CD14-positive monocyte (primary cell): ENCODE data around the gene GULP1. TPM values are rescaled to one million over a fixed set of nuclear protein-coding genes. Genes with fewer than 3 reads are reported as not detected.

ENCODE experiments used
- DNase-seq, 3 donors: peaks; one replicate each; pipeline ENCODE4 v3.0.0-alpha.2; 2011 to 2022
- H2AFZ ChIP-seq: 2 replicates; pipeline ENCODE4 v1.6.0; 2012; ENCODE audit warnings: mild to moderate bottlenecking, low read depth, low read length, inconsistent platforms; ENCODE audit not compliant: insufficient read depth, poor library complexity, severe bottlenecking
- H3K27ac ChIP-seq, 2 donors: 1 replicate in 1 of 2; 2 replicates in 1 of 2; pipeline ENCODE4 v1.5.1; 2012 to 2013; ENCODE audit warnings: low read length in 2 of 2, control low read depth in 1 of 2, inconsistent platforms in 1 of 2, low read depth in 1 of 2, mild to moderate bottlenecking in 1 of 2
- H3K27me3 ChIP-seq, 2 donors: one replicate each; pipeline versions ENCODE4 v1.6.0 to v1.6.1; 2011 to 2013; ENCODE audit warnings: low read length in 2 of 2; ENCODE audit not compliant: control insufficient read depth in 2 of 2, insufficient read depth in 2 of 2
- H3K36me3 ChIP-seq, 2 donors: replicated peaks in 1 of 2; 1 replicate in 1 of 2; 2 replicates in 1 of 2; pipeline versions ENCODE4 v1.5.1 to v1.6.1; 2012 to 2013; ENCODE audit warnings: low read length in 2 of 2, control low read depth in 1 of 2, inconsistent platforms in 1 of 2, mild to moderate bottlenecking in 1 of 2; ENCODE audit not compliant: insufficient read depth in 2 of 2, control insufficient read depth in 1 of 2
- H3K4me1 ChIP-seq, 2 donors: 1 replicate in 1 of 2; 2 replicates in 1 of 2; pipeline versions ENCODE4 v1.5.1 to v1.6.1; 2012 to 2013; ENCODE audit warnings: low read length in 2 of 2, control low read depth in 1 of 2, inconsistent platforms in 1 of 2, mild to moderate bottlenecking in 1 of 2, moderate library complexity in 1 of 2; ENCODE audit not compliant: insufficient read depth in 2 of 2, control insufficient read depth in 1 of 2
- H3K4me2 ChIP-seq: replicated peaks from 2 replicates; pipeline ENCODE3; 2012; ENCODE audit warnings: low read length, moderate library complexity, mild to moderate bottlenecking; ENCODE audit not compliant: poor library complexity, severe bottlenecking; ENCODE audit errors: extremely low read depth
- H3K4me3 ChIP-seq, 3 experiments: fragments of 200-600 bp in 1 of 3; sonication (generic) in 1 of 3; replicated peaks in 1 of 3; 1 replicate in 2 of 3; 2 replicates in 1 of 3; pipeline ENCODE4 v1.5.1; 2011 to 2013; ENCODE audit warnings: low read length in 3 of 3, mild to moderate bottlenecking in 3 of 3, control low read depth in 2 of 3, low read depth in 2 of 3, inconsistent platforms in 1 of 3, moderate library complexity in 1 of 3
- H3K79me2 ChIP-seq: 2 replicates; pipeline ENCODE4 v1.6.0; 2012; ENCODE audit warnings: mild to moderate bottlenecking, control low read depth, inconsistent platforms, low read length, moderate library complexity; ENCODE audit not compliant: insufficient read depth
- H3K9ac ChIP-seq: 2 replicates; pipeline ENCODE4 v1.6.0; 2017; ENCODE audit warnings: low read length, mild to moderate bottlenecking; ENCODE audit not compliant: insufficient read depth, poor library complexity, severe bottlenecking
- H3K9me3 ChIP-seq, 2 donors: replicated peaks in 1 of 2; 1 replicate in 1 of 2; 2 replicates in 1 of 2; pipeline versions ENCODE4 v1.5.1 to v1.6.1; 2012 to 2013; ENCODE audit warnings: low read length in 2 of 2, control low read depth in 1 of 2; ENCODE audit not compliant: control insufficient read depth in 1 of 2, insufficient read depth in 1 of 2
- H4K20me1 ChIP-seq: 2 replicates; pipeline ENCODE4 v1.6.0; 2012; ENCODE audit warnings: mild to moderate bottlenecking, low read length, control low read depth, moderate library complexity; ENCODE audit not compliant: insufficient read depth
- H3K27ac Mint-ChIP-seq, 7 donors: one replicate each; pipeline ENCODE4 v1.8.0; 2020; ENCODE audit warnings: mild to moderate bottlenecking in 7 of 7, mixed read lengths in 7 of 7, moderate library complexity in 6 of 7, inconsistent platforms in 2 of 7
- H3K27me3 Mint-ChIP-seq, 3 donors: one replicate each; pipeline ENCODE4 v1.8.0; 2021 to 2022; ENCODE audit warnings: low read depth in 3 of 3, mild to moderate bottlenecking in 3 of 3, mixed read lengths in 3 of 3, moderate library complexity in 3 of 3, inconsistent platforms in 1 of 3
- H3K36me3 Mint-ChIP-seq, 2 donors: one replicate each; pipeline ENCODE4 v1.8.0; 2020; ENCODE audit warnings: mixed read lengths in 2 of 2, inconsistent platforms in 1 of 2, mild to moderate bottlenecking in 1 of 2
- H3K4me1 Mint-ChIP-seq: one replicate; pipeline ENCODE4 v1.8.0; 2020; ENCODE audit warnings: mild to moderate bottlenecking, mixed read lengths
- H3K4me3 Mint-ChIP-seq, 2 donors: one replicate each; pipeline ENCODE4 v1.8.0; 2020; ENCODE audit warnings: mild to moderate bottlenecking in 2 of 2, mixed read lengths in 2 of 2, moderate library complexity in 1 of 2
- H3K9me3 Mint-ChIP-seq, 7 donors: one replicate each; pipeline ENCODE4 v1.8.0; 2020 to 2022; ENCODE audit warnings: mixed read lengths in 7 of 7, mild to moderate bottlenecking in 6 of 7, moderate library complexity in 6 of 7, inconsistent platforms in 2 of 7
- WGBS: methylation state at CpG from one replicate; pipeline ENCODE4 v1.1.5; 2013; ENCODE audit warnings: missing lambda C conversion rate; ENCODE audit not compliant: insufficient coverage; 5-methylcytosine and 5-hydroxymethylcytosine counted together
- intact Hi-C, 2 donors: fragments of 100-400 bp; cut with micrococcal nuclease; formaldehyde crosslinking; loops; one replicate each; pipeline versions ENCODE4 v1.15.0 to v1.15.1; 2023
- polyA plus RNA-seq, 3 donors: library from polyadenylated mRNA; depleted of rRNA in 1 of 3; unstranded in 2 of 3; stranded (reverse) in 1 of 3; fragments of 300-500 nt in 2 of 3; fragments of >200 nt in 1 of 3; fragmentation: Illumina TruSeq in 2 of 3; gene quantifications; 1 replicate in 2 of 3; 2 replicates in 1 of 3; pipeline ENCODE4 v1.2.3, GENCODE V29; 2012 to 2021
- TF ChIP-seq, protein P1 (sequence below): fragments of 200-600 bp; IDR thresholded peaks from one replicate; pipeline ENCODE4 v1.8.0; 2022; ENCODE audit warnings: antibody characterized with exemption, mild to moderate bottlenecking

Gene GULP1
- polyA plus RNA-seq, 3 donors: not detected

DNA sequence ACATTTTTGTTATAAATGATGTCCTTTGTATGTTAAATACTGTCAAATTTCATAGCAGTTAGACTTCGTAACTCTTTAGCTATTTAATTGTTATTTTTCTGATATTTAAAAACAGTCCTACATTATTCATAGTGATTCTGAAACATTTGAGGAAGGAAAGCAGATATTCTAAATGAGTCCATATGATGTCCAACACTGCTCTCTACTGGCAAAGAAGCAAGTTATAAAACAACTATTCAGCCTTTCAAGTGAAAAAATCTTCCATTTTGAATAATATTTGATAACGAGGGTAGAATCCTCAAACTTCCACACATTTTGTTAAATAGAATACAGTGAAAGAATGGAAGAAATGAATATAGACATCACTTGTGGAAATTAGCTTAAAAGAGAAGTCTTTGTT, 220.8 kb downstream of the GULP1 start:
- no peak overlapping the region for H3K9ac ChIP-seq
- H3K9me3 ChIP-seq: no peaks in the 10 kb centered on the region
- H4K20me1 ChIP-seq: no peaks in the 10 kb centered on the region
- H3K4me2 ChIP-seq: no peak overlapping the region
- no peaks in the 10 kb centered on the region for H3K4me1 Mint-ChIP-seq
- no peak for DNase-seq
- no peaks in the 10 kb centered on the region for H3K27me3 Mint-ChIP-seq
- intact Hi-C loops: no loop called here
- no peak overlapping the region for H2AFZ ChIP-seq
- no peak overlapping the region for H3K4me3 Mint-ChIP-seq
- no peaks in the 10 kb centered on the region for H3K9me3 Mint-ChIP-seq
- H3K36me3 Mint-ChIP-seq: no peaks in the 10 kb centered on the region
- H3K27ac Mint-ChIP-seq: no peak overlapping the region
- no CpG with 5 or more reads among the region's 2 CpGs for WGBS
- H3K4me1 ChIP-seq: no peaks in the 10 kb centered on the region
- H3K27me3 ChIP-seq: no peaks in the 10 kb centered on the region
- no peaks in the 10 kb centered on the region for H3K36me3 ChIP-seq
- TF ChIP-seq, protein P1, sequence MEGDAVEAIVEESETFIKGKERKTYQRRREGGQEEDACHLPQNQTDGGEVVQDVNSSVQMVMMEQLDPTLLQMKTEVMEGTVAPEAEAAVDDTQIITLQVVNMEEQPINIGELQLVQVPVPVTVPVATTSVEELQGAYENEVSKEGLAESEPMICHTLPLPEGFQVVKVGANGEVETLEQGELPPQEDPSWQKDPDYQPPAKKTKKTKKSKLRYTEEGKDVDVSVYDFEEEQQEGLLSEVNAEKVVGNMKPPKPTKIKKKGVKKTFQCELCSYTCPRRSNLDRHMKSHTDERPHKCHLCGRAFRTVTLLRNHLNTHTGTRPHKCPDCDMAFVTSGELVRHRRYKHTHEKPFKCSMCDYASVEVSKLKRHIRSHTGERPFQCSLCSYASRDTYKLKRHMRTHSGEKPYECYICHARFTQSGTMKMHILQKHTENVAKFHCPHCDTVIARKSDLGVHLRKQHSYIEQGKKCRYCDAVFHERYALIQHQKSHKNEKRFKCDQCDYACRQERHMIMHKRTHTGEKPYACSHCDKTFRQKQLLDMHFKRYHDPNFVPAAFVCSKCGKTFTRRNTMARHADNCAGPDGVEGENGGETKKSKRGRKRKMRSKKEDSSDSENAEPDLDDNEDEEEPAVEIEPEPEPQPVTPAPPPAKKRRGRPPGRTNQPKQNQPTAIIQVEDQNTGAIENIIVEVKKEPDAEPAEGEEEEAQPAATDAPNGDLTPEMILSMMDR: no peak
- no peak overlapping the region for H3K27ac ChIP-seq
- H3K79me2 ChIP-seq: no peaks in the 10 kb centered on the region
- H3K4me3 ChIP-seq: no peak overlapping the region

DNA sequence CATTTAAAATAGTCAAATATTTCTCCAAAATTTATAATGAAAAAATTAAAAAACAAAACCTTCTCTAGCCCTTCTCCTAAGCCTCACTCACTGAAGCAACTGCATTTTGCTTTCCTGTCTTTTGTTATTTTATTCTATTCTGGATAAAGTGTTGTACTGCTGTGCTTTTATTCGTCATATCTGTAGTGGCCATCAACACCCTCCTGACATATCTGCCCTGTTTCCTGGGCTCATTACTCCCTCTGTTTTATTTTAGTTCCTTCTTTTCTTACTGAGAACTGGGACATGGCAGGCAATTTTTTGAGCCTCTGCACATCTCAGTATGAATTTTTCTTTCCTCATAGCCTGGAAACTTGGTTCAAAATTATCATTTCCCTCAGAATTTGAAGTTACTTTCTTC, 224.2 kb downstream of the GULP1 start:
- Mint-ChIP-seq H3K27ac (no peak overlapping the region), H3K27me3 (no peaks in the 10 kb centered on the region), H3K36me3 (no peaks in the 10 kb centered on the region), H3K4me1 (no peaks in the 10 kb centered on the region), H3K4me3 (no peak overlapping the region), H3K9me3 (no peaks in the 10 kb centered on the region)
- TF ChIP-seq, protein P1: no peak
- no peak overlapping the region for H3K4me2 ChIP-seq
- no peak overlapping the region for H3K4me3 ChIP-seq
- intact Hi-C loops: no loop called here
- H3K27me3 ChIP-seq: no peaks in the 10 kb centered on the region
- DNase-seq: no peak
- WGBS: no CpG with 5 or more reads among the region's 1 CpG
- no peaks in the 10 kb centered on the region for H3K36me3 ChIP-seq
- no peaks in the 10 kb centered on the region for H3K79me2 ChIP-seq
- H3K9me3 ChIP-seq: no peaks in the 10 kb centered on the region
- no peak overlapping the region for H2AFZ ChIP-seq
- H4K20me1 ChIP-seq: no peaks in the 10 kb centered on the region
- no peaks in the 10 kb centered on the region for H3K4me1 ChIP-seq
- no peak overlapping the region for H3K9ac ChIP-seq
- H3K27ac ChIP-seq: no peak overlapping the region
